GM12801 (cell line): Measurements from ENCODE around the gene DMRT2.

Source experiments
- TF ChIP-seq, protein P1 (sequence below): IDR thresholded peaks from one replicate; pipeline ENCODE4 v1.5.1; 2011; ENCODE audit warnings: control low read depth; ENCODE audit not compliant: insufficient read length; ENCODE audit errors: extremely low read depth

DMRT2 gene

DNA sequence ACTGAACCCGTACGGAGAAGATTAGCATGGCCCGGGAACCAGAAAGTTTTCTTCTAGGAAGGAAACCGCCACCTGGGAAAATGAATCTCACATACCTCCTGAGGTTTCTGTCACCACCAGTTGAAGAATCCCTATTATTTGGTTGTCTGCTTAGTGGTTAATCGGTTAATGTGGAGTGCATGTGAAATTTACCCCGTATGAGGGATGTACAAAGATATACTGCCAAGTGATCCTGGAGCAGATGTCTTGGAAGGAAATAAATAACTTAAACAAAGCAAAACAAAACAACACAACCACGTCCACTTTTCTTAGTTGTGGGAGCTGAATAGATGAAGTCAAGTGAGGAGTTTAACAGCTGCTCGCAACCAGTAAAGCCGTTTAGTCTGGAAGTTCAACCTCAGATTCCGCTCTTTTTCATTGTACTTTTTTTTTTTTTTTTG, 3.8 kb downstream of the DMRT2 start:
- TF ChIP-seq, protein P1, sequence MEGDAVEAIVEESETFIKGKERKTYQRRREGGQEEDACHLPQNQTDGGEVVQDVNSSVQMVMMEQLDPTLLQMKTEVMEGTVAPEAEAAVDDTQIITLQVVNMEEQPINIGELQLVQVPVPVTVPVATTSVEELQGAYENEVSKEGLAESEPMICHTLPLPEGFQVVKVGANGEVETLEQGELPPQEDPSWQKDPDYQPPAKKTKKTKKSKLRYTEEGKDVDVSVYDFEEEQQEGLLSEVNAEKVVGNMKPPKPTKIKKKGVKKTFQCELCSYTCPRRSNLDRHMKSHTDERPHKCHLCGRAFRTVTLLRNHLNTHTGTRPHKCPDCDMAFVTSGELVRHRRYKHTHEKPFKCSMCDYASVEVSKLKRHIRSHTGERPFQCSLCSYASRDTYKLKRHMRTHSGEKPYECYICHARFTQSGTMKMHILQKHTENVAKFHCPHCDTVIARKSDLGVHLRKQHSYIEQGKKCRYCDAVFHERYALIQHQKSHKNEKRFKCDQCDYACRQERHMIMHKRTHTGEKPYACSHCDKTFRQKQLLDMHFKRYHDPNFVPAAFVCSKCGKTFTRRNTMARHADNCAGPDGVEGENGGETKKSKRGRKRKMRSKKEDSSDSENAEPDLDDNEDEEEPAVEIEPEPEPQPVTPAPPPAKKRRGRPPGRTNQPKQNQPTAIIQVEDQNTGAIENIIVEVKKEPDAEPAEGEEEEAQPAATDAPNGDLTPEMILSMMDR = no peak

DNA sequence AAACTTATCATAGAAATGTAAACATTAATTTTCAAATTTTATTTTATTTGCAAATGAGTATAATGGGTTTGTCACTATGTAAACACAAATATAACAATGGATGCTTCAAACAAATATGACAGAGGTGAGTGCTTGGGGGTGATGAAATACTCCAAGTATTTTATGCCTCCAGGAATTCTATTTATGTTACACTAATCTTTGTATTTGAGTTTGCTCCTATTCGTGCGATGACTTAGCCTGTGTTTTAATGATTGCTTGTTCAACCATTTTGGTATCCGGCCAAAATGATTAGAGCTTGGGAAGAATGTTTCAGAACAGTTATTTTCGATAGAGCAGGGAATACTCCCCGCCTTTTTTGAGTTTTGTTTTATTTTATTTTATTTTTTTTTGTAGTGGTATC, 5.0 kb downstream of the DMRT2 start:
- TF ChIP-seq, protein P1 = no peak

DNA sequence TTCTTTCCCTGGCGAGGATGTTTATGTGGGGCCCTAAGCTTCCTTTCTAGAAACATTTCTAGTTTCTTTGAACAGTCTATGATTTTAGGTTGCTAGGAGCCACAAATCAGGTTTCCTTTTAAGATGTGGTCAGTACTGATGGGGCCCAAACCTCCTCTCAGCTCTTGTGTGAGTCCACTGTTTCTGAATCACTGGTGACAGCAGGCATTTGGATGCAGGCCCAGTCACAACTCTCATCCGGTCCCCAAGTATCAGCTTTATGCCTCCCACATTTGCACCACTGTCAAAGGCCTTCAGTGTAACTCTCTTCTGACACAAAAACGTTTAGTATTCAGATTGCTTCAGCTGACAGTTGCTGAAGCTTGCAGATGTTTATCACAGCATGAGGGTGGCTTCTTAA, 7.8 kb downstream of the DMRT2 start:
- TF ChIP-seq, protein P1 = no peak

DNA sequence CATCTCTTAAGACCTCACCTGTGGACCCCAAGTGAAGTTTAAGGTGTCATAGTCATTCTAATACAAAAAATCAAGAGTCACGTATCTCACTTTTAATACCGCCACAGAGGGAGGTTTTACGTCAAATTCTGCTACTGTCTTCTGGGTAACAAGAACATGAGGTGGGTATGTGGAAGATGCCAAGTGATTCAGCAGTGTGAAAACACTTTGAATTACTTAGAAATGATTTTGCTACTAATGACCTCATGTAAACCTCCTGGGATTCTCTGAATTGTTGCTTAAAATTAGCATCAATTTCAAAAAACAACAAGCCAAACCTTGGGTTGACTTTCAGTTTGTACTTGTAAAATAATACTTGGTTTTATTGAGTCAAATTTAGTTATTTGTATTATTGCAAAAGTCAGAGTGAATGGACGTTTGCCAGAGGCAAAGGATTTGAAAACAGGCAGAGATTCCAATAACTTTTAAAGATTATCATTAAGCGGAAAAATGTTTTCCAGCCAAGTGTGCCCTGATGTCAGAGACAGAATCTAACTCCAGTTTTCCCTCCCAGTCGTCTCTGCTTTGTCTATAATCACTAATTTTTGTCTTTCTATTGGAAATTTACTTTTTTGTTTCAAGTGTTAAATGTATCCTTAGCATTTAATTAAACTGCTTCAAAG, 8.8 kb downstream of the DMRT2 start:
- TF ChIP-seq, protein P1 = no peak

DNA sequence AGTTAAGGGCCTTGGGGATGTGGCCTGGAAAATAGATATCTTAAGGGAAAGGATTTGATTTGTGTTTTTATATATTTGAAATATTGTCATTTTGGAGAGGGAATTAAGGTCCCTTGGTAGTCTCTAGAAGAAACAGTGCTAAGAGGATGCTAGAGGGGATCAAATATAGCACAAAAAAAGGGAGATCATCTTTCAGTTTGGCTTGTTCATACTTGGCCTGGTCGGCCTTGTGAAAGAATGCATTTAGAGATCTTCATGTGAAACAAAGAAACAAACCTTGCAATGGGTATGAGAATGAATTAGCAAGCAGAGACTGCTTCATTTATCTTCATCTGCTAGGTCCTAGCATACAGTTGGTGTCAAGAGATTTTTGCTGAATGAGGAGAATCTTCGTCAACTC, 15.0 kb downstream of the DMRT2 start:
- TF ChIP-seq, protein P1 = no peak

DNA sequence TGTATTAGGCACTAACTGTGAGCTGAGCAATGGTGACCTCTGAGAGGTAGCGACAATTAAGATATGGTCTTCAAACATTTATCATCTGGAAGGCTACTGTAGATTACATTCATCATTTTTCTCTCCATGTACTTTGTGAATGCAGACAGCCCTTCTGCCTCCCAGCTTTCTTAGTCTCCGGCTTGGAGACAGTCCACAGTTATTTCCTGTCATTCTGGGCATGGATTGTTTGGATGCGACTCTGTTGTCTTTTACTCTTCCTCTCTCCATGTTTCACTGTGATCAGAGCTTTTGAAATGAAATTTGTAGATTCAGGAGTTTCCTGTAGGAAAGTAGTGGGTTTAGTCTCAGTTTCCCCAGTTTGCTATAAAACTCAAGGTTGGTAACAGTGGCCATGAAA, 20.5 kb downstream of the DMRT2 start:
- TF ChIP-seq, protein P1 = no peak

DNA sequence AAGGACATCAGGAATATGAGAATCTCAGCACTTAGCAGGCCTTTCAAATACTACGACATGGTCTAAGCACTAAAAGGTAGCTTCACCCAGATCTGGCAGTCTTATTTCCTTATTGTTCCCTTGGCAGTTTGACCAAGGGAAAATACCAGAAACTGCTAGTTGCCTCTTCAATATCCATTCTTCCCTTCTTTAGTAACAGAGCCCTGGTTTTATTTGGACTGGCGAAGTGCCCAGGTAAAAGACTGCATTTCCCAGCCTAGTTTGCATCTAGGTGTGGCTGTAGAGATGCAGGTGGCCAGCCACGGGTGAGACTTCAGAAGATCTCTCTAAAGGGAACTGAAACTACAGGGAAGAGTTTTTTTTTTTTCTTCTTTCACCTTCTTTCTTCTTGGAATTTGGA, 21.6 kb downstream of the DMRT2 start:
- TF ChIP-seq, protein P1 = no peak
